ENCODE measurements around the gene VPS41. TPM values are rescaled to one million over a fixed set of nuclear protein-coding genes. Genes with fewer than 3 reads are reported as not detected.

VPS41 gene
- total and polyA plus RNA-seq, 11 donors = 6.0 to 55.8 (median 42.8) TPM

GRCh38 chr7:38678698-38679054, 230.3 kb downstream of the VPS41 start:
- ATAC-seq = no peak
- H3K27ac ChIP-seq = no peak overlapping the region
- no peaks in the 10 kb centered on the region for H3K27me3 ChIP-seq
- H3K4me1 ChIP-seq = peaks cover 0 to 29% (median 6%) of the 10 kb centered on the region in 12 donors
- DNase-seq = no peak
- intact Hi-C loops (cut with DNase I) = no loop called here
- H3K36me3 ChIP-seq = no peaks in the 10 kb centered on the region
- no peak for TF ChIP-seq POLR2A (IDR thresholded peaks at IDR 0.05)
- TF ChIP-seq, protein P1, sequence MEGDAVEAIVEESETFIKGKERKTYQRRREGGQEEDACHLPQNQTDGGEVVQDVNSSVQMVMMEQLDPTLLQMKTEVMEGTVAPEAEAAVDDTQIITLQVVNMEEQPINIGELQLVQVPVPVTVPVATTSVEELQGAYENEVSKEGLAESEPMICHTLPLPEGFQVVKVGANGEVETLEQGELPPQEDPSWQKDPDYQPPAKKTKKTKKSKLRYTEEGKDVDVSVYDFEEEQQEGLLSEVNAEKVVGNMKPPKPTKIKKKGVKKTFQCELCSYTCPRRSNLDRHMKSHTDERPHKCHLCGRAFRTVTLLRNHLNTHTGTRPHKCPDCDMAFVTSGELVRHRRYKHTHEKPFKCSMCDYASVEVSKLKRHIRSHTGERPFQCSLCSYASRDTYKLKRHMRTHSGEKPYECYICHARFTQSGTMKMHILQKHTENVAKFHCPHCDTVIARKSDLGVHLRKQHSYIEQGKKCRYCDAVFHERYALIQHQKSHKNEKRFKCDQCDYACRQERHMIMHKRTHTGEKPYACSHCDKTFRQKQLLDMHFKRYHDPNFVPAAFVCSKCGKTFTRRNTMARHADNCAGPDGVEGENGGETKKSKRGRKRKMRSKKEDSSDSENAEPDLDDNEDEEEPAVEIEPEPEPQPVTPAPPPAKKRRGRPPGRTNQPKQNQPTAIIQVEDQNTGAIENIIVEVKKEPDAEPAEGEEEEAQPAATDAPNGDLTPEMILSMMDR (IDR thresholded peaks at IDR 0.05) = no peak
- H3K4me3 ChIP-seq = no peak overlapping the region
- no peaks in the 10 kb centered on the region for H3K9me3 ChIP-seq
- 88 to 94% (median 88%) methylated on average over 1 of the region's 1 CpG for WGBS, 4 donors

- H3K4me1 ChIP-seq = peaks cover 0 to 35% (median 6%) of the 10 kb centered on the region in 12 donors
- H3K27me3 ChIP-seq = no peaks in the 10 kb centered on the region
- no peak for ATAC-seq
- no peaks in the 10 kb centered on the region for H3K36me3 ChIP-seq
- no peaks in the 10 kb centered on the region for H3K9me3 ChIP-seq
- TF ChIP-seq, protein P1 (IDR thresholded peaks at IDR 0.05) = no peak
- TF ChIP-seq POLR2A (IDR thresholded peaks at IDR 0.05) = no peak
- no peak overlapping the region for H3K4me3 ChIP-seq
- DNase-seq = no peak
- WGBS, 4 donors = 87 to 89% (median 88%) methylated on average over 5 of the region's 5 CpGs
- intact Hi-C loops (cut with DNase I) = no loop called here
- H3K27ac ChIP-seq = no peak overlapping the region
These were observed 230.9 kb downstream of the VPS41 start for GRCh38 chr7:38677981-38678697.

DNA sequence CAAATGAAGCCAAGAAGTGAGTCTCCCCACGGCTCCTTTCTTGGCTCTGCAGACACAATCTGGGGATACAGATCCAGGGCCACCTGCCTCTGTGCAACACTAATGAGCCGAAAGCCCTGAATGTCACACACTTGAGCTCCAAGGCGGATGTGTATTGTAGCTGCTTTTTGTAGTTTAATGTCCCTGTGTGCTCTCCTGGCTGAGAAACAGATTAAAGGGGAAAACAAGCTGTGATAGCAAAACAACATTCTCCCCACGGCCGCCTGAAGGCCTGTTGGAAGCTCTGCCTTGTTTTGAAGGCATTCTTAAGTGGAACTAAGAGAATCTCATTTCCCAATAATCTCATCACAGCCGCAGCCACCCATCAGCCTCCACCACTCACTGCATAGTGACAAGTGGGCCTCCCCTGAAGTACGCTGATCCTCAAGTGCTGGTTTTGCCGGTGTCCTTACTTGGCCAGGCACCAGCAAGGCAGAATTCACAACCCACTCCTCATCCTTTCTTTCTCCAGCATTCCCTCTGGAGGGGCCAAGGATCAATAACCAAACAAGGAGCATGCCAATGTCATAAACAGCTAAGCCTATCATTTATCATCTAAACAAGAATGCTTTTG, 233.4 kb downstream of the VPS41 start:
- no peaks in the 10 kb centered on the region for H3K27me3 ChIP-seq
- H3K27ac ChIP-seq = peak overlapping the region in 1 of 12 donors; percentile 15
- no peaks in the 10 kb centered on the region for H3K36me3 ChIP-seq
- ATAC-seq (no peak), DNase-seq (no peak)
- intact Hi-C loops (cut with DNase I) = no loop called here
- H3K4me3 ChIP-seq = no peak overlapping the region
- H3K9me3 ChIP-seq = no peaks in the 10 kb centered on the region
- H3K4me1 ChIP-seq = peaks cover 0 to 34% (median 0%) of the 10 kb centered on the region in 12 donors
- 54 to 59% (median 58%) methylated on average over 8 of the region's 8 CpGs for WGBS, 4 donors
- TF ChIP-seq, protein P1 (IDR thresholded peaks at IDR 0.05) = no peak

DNA sequence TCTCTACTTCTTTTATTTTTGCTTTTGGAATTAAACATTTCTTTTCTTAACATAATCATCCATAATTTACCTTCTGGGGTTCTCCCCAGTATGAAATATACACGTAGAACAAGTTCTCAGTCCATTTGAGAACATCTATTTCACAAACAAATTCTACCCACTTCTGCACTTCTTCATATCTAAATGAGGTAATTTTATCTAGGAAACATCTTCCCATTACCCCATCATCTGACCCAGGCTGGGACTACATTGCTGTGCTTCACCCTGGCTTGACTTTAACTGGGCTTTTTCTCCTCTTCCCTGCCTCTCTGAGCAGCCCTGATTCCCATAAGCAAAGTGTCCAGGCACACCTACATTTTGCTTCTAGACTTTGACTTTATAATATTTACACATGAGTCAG, 234.5 kb downstream of the VPS41 start:
- TF ChIP-seq, protein P1 (IDR thresholded peaks at IDR 0.05) = no peak
- TF ChIP-seq POLR2A (IDR thresholded peaks at IDR 0.05) = no peak
- Histone ChIP-seq H3K9me3 (no peaks in the 10 kb centered on the region), H3K36me3 (no peaks in the 10 kb centered on the region), H3K27me3 (no peaks in the 10 kb centered on the region), H3K27ac (peak overlapping the region in 3 of 12 donors; percentile 9 to 83 (median 14)), H3K4me3 (no peak overlapping the region), H3K4me1 (peaks cover 0 to 34% (median 0%) of the 10 kb centered on the region in 12 donors)
- ATAC-seq (no peak), DNase-seq (no peak)
- intact Hi-C loops (cut with DNase I) = no loop called here
- WGBS, 4 donors = 61 to 72% (median 67%) methylated on average over 1 of the region's 1 CpG
